GM11168 (cell line): ENCODE measurements around the gene ACIN1.

Experiments
- in situ Hi-C: fragments of 300-500 bp; cut with MboI; formaldehyde crosslinking; loops from one replicate; pipeline ENCODE4 v1.12.0; 2022; ENCODE audit warnings: low sequenced_read_pairs; ENCODE audit not compliant: unreplicated experiment

Gene ACIN1

DNA sequence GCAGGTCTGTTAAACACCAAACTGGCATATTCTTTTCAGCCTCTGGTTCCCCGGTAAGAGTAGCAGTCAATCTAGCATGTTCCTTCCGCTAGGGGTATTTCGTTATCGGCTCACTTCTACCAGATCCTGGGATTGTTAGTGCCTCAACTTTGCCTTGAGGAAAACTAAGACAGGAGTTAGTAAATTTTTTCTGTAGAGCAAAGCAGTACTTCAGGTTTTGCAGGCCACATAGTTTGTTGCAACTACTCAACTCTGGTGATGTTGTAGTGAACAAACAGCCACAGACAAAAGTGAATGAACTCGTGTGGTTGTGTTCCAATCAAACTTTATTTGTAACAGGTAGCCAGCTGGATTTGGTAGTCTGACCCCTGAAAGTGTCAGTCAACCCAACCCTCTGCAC is 31.3 kb downstream of the ACIN1 start:
- in situ Hi-C loops, result no loop called here

DNA sequence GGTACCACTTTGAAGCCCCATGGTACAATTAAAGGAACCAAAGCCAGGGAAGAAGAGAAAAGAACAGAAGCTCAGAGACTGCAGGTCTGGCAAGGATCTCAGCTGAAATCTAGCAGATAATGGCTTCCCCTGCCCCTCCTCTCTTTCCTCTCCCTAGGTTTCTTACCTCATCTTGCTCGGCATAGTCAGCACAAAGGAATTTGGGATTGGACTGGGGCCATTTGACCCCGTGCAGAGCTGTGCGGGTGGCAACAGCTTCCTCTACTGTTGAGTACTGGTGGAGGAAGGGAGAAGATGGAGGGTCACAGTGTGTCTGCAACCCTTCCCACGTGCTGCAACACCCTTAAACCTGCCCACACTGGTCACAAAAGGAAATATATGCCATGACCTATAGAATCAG is 32.9 kb downstream of the ACIN1 start:
- in situ Hi-C loops, result no loop called here

DNA sequence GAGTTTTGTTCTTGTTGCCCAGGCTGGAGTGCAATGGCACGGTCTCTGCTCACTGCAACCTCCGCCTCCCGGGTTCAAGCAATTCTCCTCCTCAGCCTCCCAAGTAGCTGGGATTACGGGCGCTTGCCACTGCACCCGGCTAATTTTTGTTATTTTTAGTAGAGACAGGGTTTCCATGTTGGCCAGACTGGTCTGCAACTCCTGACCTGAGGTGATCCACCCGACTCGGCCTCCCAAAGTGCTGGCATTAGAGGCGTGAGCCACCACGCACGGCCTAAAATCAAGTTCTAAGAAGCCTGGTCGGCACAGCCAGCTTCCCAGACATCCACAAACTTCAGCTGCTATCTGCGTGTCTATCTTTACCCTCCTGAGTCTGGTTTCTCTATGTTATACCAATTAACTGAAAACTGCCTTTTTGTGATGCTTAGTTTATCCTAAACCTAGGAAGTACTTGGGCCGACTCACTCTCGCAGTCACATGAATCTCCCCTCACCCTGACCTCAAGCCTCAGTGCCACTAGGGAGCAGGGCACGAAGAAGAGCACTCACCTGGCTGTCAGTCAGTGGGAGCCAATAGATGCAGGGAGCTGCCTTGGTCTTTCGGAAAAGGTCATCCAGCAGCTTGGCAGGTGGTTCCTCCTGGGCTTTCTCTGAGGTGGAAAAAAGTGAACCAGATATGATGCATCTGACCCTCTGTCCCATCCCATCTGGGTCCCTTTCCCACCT is 34.2 kb downstream of the ACIN1 start:
- in situ Hi-C loops, result no loop called here

DNA sequence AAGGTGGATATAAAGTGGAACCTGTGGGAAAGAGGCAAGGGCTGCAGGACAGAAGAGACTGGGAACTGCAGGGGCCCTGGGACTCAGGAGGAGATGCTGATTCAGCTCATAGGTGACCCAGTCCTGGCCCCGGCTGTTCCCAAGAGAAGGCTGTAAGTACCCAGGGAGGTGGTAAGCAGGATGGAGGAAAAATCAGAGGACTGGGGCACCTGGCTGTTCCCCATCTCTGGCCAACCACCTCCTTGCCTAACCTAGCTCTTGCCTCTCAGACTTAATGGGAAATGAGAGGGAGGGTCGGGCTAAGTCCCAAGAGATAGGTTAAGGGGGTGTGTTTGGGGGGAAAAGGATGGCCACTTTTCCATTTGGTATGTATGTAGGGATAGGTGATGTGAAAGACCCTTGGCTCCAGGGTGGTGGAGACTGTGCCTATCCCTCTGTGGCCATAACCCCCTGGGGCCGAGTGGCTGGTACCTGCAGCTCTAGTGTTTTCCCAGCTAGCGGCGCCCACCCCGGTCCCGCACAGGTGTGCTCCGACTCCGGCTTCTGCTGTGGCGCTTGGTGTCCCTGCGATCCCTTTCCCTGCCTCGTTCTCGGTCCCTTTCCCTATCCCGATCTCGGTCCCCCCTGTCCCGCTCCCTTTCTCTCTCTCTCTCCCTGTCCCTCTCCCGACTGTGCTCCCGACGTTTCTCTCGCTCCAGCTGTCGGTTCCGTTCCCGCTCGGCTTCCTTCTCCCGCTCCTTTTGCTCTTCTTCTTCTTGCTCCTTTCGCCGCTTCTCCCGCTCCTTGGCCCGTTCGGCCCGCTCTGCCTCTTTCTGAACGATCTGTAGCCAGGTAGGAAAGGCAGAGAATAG is 36.1 kb downstream of the ACIN1 start:
- in situ Hi-C loops, result no loop called here

DNA sequence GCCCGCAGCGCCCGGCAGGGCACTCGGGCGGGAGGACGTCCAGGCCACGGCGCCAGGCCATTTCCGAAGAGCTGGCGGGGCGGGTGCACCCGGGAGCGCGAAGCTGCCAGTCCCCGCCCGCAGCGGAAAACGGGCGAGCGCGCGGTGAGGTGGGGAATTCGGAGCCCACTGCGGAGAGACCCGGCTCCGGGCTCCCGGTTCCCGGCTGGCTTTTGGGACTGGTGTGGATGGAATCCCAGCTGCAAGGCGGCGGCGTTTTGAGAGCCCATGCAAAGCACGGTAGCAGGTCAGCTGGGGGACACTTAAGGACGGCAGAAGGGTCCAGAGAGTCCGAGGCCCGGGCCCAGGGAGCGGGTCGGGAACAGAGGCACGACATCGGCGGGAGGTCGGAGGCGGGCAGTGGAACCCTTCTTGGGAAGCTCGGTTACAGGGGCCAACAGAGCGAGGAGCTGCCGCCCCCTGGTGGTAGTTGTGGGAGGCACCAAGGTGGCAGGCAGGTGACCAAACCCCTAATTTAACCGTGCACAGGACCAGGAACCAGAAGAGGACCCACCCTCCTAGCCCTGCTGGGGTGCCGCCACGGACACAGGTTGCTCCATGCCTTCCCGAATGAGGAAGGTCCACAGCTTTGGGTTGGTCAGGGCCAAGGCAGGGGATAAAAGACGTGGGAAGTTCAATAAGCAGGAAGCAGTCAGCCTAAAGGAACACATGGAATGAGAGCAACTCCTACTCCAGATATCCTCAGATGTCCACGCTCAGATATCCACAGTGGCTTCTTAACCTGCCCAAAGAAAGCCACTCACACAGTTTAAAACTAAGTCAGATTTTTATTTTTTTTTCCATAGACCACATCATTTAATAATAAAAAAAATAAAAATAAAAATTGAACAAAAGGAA is 36.9 kb downstream of the ACIN1 start:
- in situ Hi-C loops, result no loop called here

DNA sequence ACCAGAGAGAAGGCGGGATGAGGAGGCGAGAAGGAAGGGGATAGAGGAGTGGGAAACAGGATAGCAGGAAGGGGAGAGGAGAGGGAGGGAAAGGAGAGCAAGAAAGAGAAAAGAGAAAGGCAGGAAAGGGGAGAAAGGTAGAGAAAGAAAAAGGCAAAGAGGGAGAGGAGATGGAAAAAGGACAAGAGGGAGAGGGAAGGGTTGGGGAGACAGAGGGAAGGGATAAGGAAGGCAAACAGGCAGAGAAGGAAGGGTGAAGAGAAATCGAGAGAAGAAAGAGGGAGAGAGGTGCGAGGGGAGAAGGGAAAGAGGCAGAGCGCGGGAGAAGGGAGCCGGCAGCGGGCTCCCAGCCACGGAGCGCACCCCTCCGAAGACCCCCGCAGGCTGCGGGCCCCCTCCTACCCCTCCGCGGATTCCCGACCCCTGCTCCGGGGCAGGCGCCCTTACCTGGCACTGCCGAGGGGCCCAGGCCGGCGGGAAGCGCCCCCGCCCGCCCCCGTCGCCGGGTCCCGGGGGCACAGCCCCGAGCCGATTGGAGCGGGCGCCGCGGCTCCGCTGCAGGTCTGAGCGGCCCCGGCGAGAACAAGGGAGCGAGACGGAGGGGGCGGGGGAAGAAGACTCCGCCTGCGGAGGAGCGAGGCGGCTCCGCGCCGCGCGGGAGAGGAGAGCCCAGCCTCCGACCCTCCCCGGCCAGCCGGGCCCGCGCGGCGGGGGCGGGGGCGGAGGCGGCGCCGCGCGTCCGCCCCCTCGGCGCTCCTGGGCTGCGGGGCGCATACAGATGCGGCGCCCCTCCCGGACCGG is 37.8 kb downstream of the ACIN1 start, which contains the start of gene CDH24:
CDH24 (minus strand) TSS at position 565 of the 801 bp plus-strand sequence. CDS start 1,787 bp downstream, outside the sequence.
- in situ Hi-C loops, result no loop called here

DNA sequence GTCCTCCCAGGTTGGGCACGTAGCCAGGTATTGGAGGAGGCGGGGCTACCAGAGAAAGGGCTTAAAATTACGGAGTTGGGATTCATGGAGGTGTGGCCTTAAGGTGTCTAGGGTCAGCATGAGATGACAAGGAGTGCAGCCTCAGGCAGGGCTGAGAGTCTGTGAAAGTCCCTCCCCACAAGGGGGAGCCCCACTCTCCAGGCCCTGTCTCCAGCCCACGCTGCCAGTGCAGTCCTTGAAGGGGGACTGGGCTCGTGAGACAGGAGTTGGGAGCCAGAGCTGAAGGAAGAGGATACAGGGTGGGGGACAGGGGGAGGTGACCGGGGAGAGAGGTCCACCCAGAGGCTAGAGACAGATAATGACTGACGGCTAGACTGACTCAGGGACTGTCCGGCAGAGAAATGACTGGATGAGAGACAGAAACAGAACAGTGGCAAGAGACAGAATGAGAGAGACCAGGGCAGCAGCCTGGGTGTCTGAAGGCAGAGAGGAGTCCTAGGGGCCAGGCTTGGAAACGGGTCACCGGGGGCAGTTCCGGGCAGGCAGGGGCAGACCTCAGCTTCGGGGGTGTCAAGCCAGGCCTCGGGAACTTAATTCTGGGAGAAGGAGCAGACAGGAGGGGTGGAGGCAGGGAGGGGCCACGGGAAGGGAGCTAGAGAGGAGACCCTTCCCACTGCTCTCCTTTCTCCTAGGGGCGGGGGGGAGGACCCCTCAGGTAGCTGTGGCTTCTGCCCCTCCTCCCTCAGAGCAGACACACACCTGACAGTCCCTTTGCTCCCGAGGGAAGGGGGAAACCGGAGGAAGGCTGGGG is 38.6 kb downstream of the ACIN1 start:
- in situ Hi-C loops, result no loop called here

DNA sequence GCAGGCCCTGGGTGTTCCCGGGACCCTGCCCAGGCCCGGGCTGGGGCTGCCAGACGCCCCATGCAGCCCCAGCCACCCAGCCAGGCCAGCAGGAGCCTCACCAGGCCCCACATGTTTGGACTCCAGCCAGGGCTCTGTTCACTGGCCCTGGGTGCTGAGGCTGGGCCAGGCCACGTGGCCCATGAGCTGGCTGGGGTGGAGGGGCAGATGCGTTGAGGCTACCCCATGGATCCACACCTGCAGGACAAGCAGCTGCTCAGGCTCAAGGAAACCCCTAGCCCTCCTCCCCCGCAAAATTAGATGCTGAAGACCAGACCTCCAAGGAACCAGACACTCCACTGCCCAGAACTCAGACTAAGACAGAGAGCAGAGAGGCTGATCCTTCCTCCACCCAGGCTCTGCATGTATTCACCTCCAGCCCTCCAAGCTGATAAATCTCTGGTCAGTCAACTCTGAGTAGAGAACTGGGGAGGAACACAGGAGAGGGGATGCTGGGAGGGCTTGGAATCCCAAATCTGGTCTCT is 39.3 kb downstream of the ACIN1 start:
- in situ Hi-C loops, result no loop called here

DNA sequence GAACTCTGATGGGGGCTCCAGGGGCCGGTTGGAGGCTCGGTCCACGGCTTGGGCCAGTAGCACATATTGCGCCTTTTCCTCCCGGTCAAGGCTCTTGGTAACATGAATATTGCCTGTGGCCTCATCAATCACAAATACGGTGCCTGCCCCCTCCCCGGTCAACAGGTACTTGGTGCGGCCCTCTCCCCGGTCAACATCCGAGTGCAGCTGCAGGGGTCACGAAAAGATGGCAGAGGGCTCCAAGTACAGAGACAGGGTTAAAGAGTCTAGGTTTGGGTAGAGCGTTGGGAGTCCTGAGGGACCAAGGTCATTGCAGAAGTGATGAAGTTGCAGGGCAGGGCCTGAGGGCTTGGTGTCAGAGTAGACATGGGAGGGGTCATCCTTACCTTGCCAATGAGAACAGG is 39.8 kb downstream of the ACIN1 start:
- in situ Hi-C loops, result no loop called here

DNA sequence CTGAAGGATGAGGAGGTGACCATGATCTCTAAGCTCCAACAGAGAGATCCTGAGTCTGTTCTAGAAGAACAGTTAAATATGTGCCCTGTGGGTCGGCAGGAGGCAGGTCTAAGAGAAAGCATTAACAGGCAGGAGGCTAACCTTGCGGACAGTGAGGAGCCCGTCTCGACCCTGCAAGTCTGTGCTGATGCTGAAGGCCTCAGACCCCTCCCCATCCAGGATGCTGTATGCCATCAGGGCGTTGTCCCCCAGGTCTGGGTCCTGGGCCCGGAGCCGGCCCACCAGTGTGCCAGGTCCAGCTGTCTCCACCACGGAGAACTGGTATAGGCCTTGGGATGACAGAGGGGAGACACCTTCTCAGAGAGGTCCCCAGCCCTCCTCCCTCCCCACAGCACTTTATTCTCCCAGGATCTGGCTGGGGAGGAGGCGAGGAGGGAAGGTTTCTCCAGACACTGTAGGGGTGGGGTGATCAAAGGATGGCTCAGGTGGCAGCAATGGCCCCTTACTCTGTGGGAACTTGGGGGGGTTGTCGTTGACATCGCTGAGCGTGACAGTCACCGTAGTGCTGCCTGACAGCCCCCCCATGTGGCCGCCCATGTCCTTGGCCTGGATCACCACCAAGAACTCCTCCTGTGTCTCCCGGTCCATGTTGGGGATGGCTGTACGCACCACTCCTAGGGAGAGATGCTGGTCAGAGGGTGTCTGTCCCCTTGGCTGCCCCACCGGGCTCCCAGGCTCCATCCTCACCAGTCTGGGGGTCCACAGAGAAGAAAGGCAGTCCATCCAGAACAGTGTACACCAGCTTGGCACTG is 40.7 kb downstream of the ACIN1 start:
- in situ Hi-C loops, result no loop called here

DNA sequence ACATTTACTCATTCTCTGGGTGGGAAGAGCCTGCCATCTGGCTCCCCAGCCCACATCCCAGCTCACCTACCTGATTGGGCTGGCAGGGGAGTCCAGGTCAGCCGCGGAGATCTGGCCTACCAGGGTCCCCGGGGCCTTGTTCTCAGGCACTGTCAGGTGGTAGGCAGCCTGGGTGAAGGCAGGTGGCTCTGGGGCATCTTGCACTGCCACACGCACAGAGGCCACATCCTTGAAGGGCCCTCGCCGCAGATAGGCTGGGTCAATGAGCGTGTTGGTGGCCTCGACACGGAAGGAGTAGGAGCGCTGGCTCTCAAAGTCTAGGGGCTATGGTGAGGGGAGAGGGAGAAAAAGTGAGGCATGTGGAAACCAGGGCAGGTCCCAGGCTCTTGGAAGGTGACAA is 41.5 kb downstream of the ACIN1 start:
- in situ Hi-C loops, result no loop called here

DNA sequence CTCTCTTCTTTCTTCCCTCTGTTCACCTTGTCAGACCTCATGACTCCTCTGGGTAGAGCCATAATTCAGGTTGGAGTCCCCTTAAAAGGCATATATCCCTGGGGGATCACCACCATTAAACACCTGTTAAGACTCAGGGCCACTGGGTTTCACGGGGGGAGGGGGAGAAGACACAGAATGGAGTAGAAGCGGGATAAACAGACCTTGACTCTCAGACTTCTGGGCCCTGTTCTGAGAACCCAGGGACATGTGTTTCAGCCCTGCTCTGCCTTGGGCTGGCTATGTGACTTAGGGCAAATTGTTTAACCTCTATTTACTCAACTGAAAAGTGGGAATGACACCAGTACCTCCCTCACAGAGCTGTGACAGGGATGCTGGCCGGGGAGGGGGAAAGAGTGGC is 42.3 kb downstream of the ACIN1 start:
- in situ Hi-C loops, result no loop called here

DNA sequence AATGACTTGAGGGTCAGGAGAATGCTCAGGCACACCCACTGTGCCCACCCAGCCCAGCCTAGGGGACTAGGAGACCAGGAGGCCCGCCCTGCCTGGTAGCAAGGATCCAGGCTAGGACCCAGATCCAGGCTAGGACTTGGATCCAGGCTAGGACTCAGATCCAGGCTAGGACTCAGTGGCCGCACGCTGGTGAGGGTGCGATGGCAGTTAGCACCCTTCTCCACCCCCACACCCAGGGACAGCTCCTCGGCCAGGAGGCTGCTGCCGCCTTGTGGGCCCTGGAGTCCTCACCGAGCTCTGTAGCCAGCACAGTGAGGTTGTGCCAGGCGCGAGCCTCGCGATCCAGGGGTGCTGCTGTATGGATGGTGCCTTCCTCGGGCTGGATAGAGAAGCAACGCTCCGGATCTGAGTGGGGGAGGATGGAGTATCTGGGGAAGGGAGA is 42.7 kb downstream of the ACIN1 start:
- in situ Hi-C loops, result no loop called here

DNA sequence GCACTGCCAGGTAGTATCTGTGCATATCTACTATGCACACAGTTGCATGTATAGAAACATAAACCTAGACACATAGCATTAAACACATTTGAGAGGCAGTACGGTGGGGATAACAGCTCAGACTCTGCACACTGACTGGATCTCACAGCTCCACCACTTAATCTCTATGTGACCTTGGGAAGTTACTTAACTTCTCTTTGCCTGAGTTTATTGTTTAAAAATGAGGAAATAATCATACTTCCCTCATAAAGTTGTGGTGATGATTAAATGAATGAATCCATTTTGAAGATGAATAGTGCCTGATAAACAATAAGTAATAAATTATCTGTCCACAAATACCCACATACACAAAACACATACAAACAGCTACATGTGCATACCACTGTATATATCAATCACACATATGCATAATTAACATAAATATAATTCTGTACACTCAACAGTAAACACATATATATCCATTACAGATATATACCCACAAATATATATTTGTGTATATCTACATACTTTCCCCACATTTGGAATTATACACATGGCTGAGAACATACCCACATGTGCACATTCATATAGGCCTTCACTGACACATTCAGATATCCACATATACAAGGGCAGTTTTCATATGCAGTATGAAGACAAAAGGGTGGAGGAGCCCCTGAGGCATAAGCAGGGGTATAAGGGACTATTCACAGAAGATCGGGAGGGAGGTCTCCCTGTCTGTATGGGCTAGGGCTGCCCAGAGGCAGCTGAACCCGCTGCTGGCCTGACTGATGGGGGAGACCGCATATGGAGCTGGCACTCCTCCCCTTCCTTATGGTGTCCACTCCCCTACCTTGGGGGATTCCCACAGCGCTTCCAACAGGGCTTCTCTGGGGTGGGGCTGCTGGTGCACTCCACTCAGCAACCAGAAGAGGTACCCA is 43.5 kb downstream of the ACIN1 start:
- in situ Hi-C loops, result no loop called here

DNA sequence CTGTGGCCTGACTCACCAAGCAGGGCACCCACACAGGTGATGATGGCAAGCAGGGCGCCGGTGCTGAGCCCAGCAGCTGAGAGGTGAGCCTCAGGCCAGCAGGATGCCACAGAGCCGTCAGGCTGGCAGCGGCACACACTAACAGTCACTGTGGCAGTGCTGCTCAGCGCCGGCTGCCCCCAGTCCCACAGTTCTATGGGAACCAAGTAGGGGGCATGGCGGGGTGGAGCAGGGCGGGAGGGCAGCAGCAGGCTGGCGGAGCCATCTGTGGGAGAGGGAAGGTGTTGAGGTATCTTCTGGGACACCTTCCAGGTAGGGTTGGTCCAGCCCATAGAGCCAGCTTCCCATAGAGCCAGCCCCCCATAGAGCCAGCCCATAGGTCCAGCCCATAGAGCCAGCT is 45.9 kb downstream of the ACIN1 start:
- in situ Hi-C loops, result no loop called here

DNA sequence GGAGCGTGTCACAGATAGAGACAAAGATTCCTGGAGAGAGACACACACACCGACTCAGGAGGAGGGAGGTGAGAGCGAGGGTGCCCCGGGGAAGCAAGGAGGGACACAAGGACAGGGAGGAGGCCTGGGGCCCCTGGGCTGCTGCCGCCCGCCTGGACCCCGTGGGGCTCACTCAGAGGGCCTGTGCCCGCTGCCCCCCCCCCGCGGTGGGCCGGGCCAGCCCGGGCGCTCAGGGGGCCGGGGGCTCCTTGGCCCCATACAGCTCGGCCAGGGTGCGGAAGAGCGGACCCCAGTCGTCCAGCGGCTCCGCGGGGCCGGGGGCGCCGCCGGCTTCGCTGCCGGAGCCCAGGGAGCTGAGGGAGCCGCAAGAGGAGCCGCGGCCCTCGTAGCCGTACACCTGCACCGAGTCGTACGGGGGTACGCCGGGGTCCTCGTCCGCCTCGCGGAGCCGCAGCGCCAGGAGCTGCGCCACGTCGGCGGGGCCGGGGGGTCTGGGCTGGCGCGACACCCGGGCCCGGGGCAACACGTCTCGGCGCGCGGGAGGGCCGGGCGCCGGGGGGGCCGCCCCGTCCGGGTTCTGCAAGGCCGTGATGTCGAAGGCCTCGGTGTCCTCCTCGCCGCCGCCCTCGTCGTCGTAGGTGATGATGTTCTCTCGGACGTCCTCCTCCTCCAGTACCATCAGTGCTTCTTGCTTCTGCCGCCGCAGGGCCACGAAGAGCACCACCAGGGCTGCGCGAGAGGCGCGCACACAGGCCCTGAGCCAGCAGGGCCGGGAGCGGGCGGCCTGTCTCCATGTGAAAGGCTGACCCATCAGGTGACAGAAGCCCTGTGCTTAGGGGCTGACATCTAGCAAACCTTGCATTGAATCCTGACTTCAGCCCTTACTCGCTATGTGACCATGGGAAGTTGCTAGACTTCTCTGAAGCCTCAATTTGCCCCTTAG is 46.9 kb downstream of the ACIN1 start:
- in situ Hi-C loops, result no loop called here
